WTC11 (cell line): ENCODE measurements around the gene CCDC30. TPM values are rescaled to one million over a fixed set of nuclear protein-coding genes. Genes with fewer than 3 reads are reported as not detected.
"Not testable (repeated sequence)": the region's sequence is repeated elsewhere in the genome, so short reads cannot be mapped to it uniquely, and the experiment has no call there.

ENCODE experiments used
- ATAC-seq: fragments of 200-7000 bp; cut with Tn5 transposase; 2 replicates; pipeline ENCODE4 v1.10.0; 2021; ENCODE audit warnings: mild to moderate bottlenecking, moderate library complexity
- CTCF ChIA-PET: fragments of 300-600 bp; sonication (Branson Sonifier 250); formaldehyde crosslinking; loops from one replicate; lab custom pipeline; 2021; ENCODE audit warnings: antibody characterized with exemption; lab: Charles Lee
- POLR2A ChIA-PET: fragments of 350-600 bp; sonication (Branson Sonifier 250); formaldehyde crosslinking; loops from one replicate; lab custom pipeline; 2021; ENCODE audit warnings: antibody characterized with exemption; lab: Charles Lee
- DNase-seq: peaks from one replicate; pipeline ENCODE4 v3.0.0; 2021; ENCODE audit warnings: low spot score
- H3K27ac Mint-ChIP-seq: 2 replicates; pipeline ENCODE4 v1.8.0; 2021; ENCODE audit warnings: mixed read lengths
- H3K27me3 Mint-ChIP-seq: 2 replicates; pipeline ENCODE4 v1.8.0; 2021; ENCODE audit warnings: low read depth, mild to moderate bottlenecking, moderate library complexity, mixed read lengths
- H3K36me3 Mint-ChIP-seq: 2 replicates; pipeline ENCODE4 v1.8.0; 2021; ENCODE audit warnings: mixed read lengths
- H3K4me1 Mint-ChIP-seq: 2 replicates; pipeline ENCODE4 v1.8.0; 2022; ENCODE audit warnings: mixed read lengths
- H3K4me3 Mint-ChIP-seq: 2 replicates; pipeline ENCODE4 v1.8.0; 2021; ENCODE audit warnings: mild to moderate bottlenecking, moderate library complexity, mixed read lengths
- H3K9me3 Mint-ChIP-seq: 2 replicates; pipeline ENCODE4 v1.8.0; 2021; ENCODE audit warnings: mixed read lengths
- AFF4 ChIP-seq: sonication (generic); formaldehyde crosslinking; IDR thresholded peaks from 2 replicates; pipeline ENCODE4 v1.8.1; 2023; ENCODE audit warnings: mild to moderate bottlenecking, missing genetic modification reagents, borderline replicate concordance
- ATF1 ChIP-seq: sonication (generic); formaldehyde crosslinking; IDR thresholded peaks from 2 replicates; pipeline ENCODE4 v1.8.1; 2023; ENCODE audit warnings: mild to moderate bottlenecking, moderate library complexity, missing genetic modification reagents
- ELF4 ChIP-seq: sonication (generic); formaldehyde crosslinking; IDR thresholded peaks from 2 replicates; pipeline ENCODE4 v1.8.1; 2022; ENCODE audit warnings: low read depth, mild to moderate bottlenecking, moderate library complexity, missing genetic modification reagents
- FOXK1 ChIP-seq: sonication (generic); formaldehyde crosslinking; IDR thresholded peaks from 2 replicates; pipeline ENCODE4 v1.8.0; 2022; ENCODE audit warnings: mild to moderate bottlenecking, moderate library complexity, missing genetic modification reagents
- GABPB1 ChIP-seq: sonication (generic); formaldehyde crosslinking; IDR thresholded peaks from 2 replicates; pipeline ENCODE4 v1.8.1; 2023; ENCODE audit warnings: mild to moderate bottlenecking, missing genetic modification reagents
- HMGA2 ChIP-seq: fragments of 250-450 bp; sonication (Bioruptor Pico); IDR thresholded peaks from 2 replicates; pipeline ENCODE4 v1.4.0; 2021; ENCODE audit warnings: mild to moderate bottlenecking, moderate library complexity
- IRF2 ChIP-seq: sonication (generic); formaldehyde crosslinking; IDR thresholded peaks from 2 replicates; pipeline ENCODE4 v1.8.0; 2022; ENCODE audit warnings: low read depth, missing genetic modification reagents, borderline replicate concordance
- PREB ChIP-seq: sonication (generic); formaldehyde crosslinking; IDR thresholded peaks from 2 replicates; pipeline ENCODE4 v1.8.1; 2022; ENCODE audit warnings: mild to moderate bottlenecking, missing genetic modification reagents, moderate library complexity, borderline replicate concordance
- RORB ChIP-seq: fragments of 250-450 bp; sonication (Bioruptor Pico); IDR thresholded peaks from 2 replicates; pipeline ENCODE4 v1.9.0; 2021; ENCODE audit warnings: mild to moderate bottlenecking
- ZNF232 ChIP-seq: sonication (generic); formaldehyde crosslinking; IDR thresholded peaks from 2 replicates; pipeline ENCODE4 v1.8.0; 2022; ENCODE audit warnings: mild to moderate bottlenecking, missing genetic modification reagents
- ZNF281 ChIP-seq: sonication (generic); formaldehyde crosslinking; IDR thresholded peaks from 2 replicates; pipeline ENCODE4 v1.8.0; 2023; ENCODE audit warnings: mild to moderate bottlenecking, missing genetic modification reagents
- ZNF423 ChIP-seq: fragments of 250-450 bp; sonication (Bioruptor Pico); IDR thresholded peaks from 2 replicates; pipeline ENCODE4 v2.1.2; 2022; ENCODE audit warnings: mild to moderate bottlenecking, moderate library complexity
- ZNF532 ChIP-seq: fragments of 250-450 bp; sonication (Bioruptor Pico); IDR thresholded peaks from 2 replicates; pipeline ENCODE4 v1.9.0; 2021; ENCODE audit warnings: mild to moderate bottlenecking, borderline replicate concordance
- ZNF671 ChIP-seq: fragments of 250-450 bp; sonication (Bioruptor Pico); IDR thresholded peaks from 2 replicates; pipeline ENCODE4 v1.8.0; 2021; ENCODE audit warnings: mild to moderate bottlenecking
- total RNA-seq: library from RNA; stranded (reverse); gene quantifications from 3 replicates; pipeline ENCODE4 v1.2.3, GENCODE V29; 2021

CCDC30 gene
- total RNA-seq, 1 experiment from 2014 or later = 0.92 TPM

GRCh38 chr1:42484382-42484781 is 21.3 kb downstream of the CCDC30 start (continued):
- TF ChIP-seq ZNF281 (no peak), IRF2 (CRISPR knock-in tag) (no peak), ELF4 (no peak), PREB (no peak), HMGA2 (CRISPR knock-in tag) (no peak), ZNF232 (CRISPR knock-in tag) (no peak), FOXK1 (CRISPR knock-in tag) (no peak), RORB (no peak), ATF1 (no peak), ZNF532 (CRISPR knock-in tag) (no peak), ZNF671 (CRISPR knock-in tag) (no peak)

- no peak overlapping the region for H3K27ac Mint-ChIP-seq
- TF ChIP-seq HMGA2 (CRISPR knock-in tag) (peak; percentile 93), AFF4 (CRISPR knock-in tag) (no peak), ZNF423 (CRISPR knock-in tag) (no peak), GABPB1 (CRISPR knock-in tag) (no peak), PREB (no peak)
- no peak overlapping the region for H3K4me3 Mint-ChIP-seq
- H3K36me3 Mint-ChIP-seq = no peaks in the 10 kb centered on the region; the same call in 1 of the 2 replicates
- ATAC-seq (no peak), DNase-seq (no peak)
- POLR2A ChIA-PET = no interaction called here
- H3K4me1 Mint-ChIP-seq = no peaks in the 10 kb centered on the region
- H3K27me3 Mint-ChIP-seq = peaks cover 12% of the 10 kb centered on the region
- H3K9me3 Mint-ChIP-seq = peaks cover 8% of the 10 kb centered on the region
- CTCF ChIA-PET = no interaction called here
Observed at GRCh38 chr1:42490237-42490636, 27.2 kb downstream of the CCDC30 start.

- DNase-seq, H3K4me1 Mint-ChIP-seq, H3K4me3 Mint-ChIP-seq, ATAC-seq, CTCF ChIA-PET, POLR2A ChIA-PET, H3K27ac Mint-ChIP-seq, H3K27me3 Mint-ChIP-seq: not testable (repeated sequence)
- H3K9me3 Mint-ChIP-seq = peaks cover 65% of the 10 kb centered on the region
- H3K36me3 Mint-ChIP-seq = peaks cover 46% of the 10 kb centered on the region
Observed at GRCh38 chr1:42502031-42502430, 38.9 kb downstream of the CCDC30 start.
